ENCODE measurements around the gene KCNIP1.

GRCh38 chr5:170469414-170469813 lies 34.4 kb upstream of the KCNIP1 start:
- TF ChIP-seq EED (IDR thresholded peaks at IDR 0.05; ENCODE audit: low read depth) (no peak), CEBPB (IDR thresholded peaks at IDR 0.05; ENCODE audit: borderline replicate concordance in 1 of 2, low read depth in 2 of 2, low read length in 2 of 2) (no peak), BCL3 (IDR thresholded peaks at IDR 0.05; ENCODE audit: borderline replicate concordance, insufficient read depth, low read depth, low read length, poor library complexity, severe bottlenecking) (no peak), CTCF (IDR thresholded peaks at IDR 0.05 in 2 of 3, conservative IDR thresholded peaks at IDR 0.05 in 1 of 3; ENCODE audit: control insufficient read depth in 2 of 3, extremely low read depth in 1 of 3, insufficient read depth in 1 of 3, low read depth in 3 of 3, low read length in 3 of 3) (no peak), POLR2AphosphoS5 (IDR thresholded peaks at IDR 0.05; ENCODE audit: low read length) (no peak), EP300 (IDR thresholded peaks at IDR 0.05; ENCODE audit: borderline replicate concordance in 1 of 2, control insufficient read depth in 1 of 2, low read depth in 2 of 2, low read length in 2 of 2) (no peak), POLR2A (IDR thresholded peaks at IDR 0.05; ENCODE audit: low read depth, low read length) (no peak), MAX (IDR thresholded peaks at IDR 0.05; ENCODE audit: low read depth, low read length) (no peak), TAF1 (IDR thresholded peaks at IDR 0.05; ENCODE audit: borderline replicate concordance, low read depth, low read length) (no peak), MYC (IDR thresholded peaks at IDR 0.05; ENCODE audit: insufficient read depth, insufficient read length, insufficient replicate concordance, low read length, severe bottlenecking) (no peak), EGR1 (IDR thresholded peaks at IDR 0.05; ENCODE audit: borderline replicate concordance in 1 of 2, low read depth in 2 of 2, low read length in 2 of 2) (no peak), IRF3 (IDR thresholded peaks at IDR 0.05) (no peak)

All from GM12878 (cell line).